Measurements from ENCODE around the gene TSR3.

Gene TSR3

GRCh38 chr16:1346422-1347285 is 5.0 kb downstream of the TSR3 start:
- no peak for TF ChIP-seq CTCF (IDR thresholded peaks at IDR 0.05; ENCODE audit: low read length, missing control alignments)
- no peak for DNase-seq (ENCODE audit: low read depth)
- H3K4me3 ChIP-seq (replicated peaks; ENCODE audit: low read depth, low read length), result no peak overlapping the region

GRCh38 chr16:1345651-1346421 is 5.8 kb downstream of the TSR3 start:
- no peak for DNase-seq (ENCODE audit: low read depth)
- no peak for TF ChIP-seq CTCF (IDR thresholded peaks at IDR 0.05; ENCODE audit: low read length, missing control alignments)
- no peak overlapping the region for H3K4me3 ChIP-seq (replicated peaks; ENCODE audit: low read depth, low read length)

- DNase-seq (ENCODE audit: low read depth), result no peak
- no peak for TF ChIP-seq CTCF (IDR thresholded peaks at IDR 0.05; ENCODE audit: low read length, missing control alignments)
- no peak overlapping the region for H3K4me3 ChIP-seq (replicated peaks; ENCODE audit: low read depth, low read length)
Measured at GRCh38 chr16:1345087-1345486, 6.6 kb downstream of the TSR3 start.

- DNase-seq (ENCODE audit: low read depth), result no peak
- TF ChIP-seq CTCF (IDR thresholded peaks at IDR 0.05; ENCODE audit: low read length, missing control alignments), result no peak
- H3K4me3 ChIP-seq (replicated peaks; ENCODE audit: low read depth, low read length), result no peak overlapping the region
Measured at GRCh38 chr16:1344499-1344898, 7.2 kb downstream of the TSR3 start.

GRCh38 chr16:1343428-1344242 is 8.0 kb downstream of the TSR3 start:
- no peak for TF ChIP-seq CTCF (IDR thresholded peaks at IDR 0.05; ENCODE audit: low read length, missing control alignments)
- DNase-seq (ENCODE audit: low read depth), result no peak
- no peak overlapping the region for H3K4me3 ChIP-seq (replicated peaks; ENCODE audit: low read depth, low read length)

- DNase-seq (ENCODE audit: low read depth), result peak; percentile 89
- no peak overlapping the region for H3K4me3 ChIP-seq (replicated peaks; ENCODE audit: low read depth, low read length)
- no peak for TF ChIP-seq CTCF (IDR thresholded peaks at IDR 0.05; ENCODE audit: low read length, missing control alignments)
Measured at GRCh38 chr16:1342526-1343427, 8.9 kb downstream of the TSR3 start.

Measured in fibroblast of pulmonary artery (primary cell).